Heart right ventricle (tissue), 16 donors: Measurements from ENCODE around the gene TCF12. TPM values are rescaled to one million over a fixed set of nuclear protein-coding genes. Genes with fewer than 3 reads are reported as not detected.

Experiments
- ATAC-seq, 8 donors: fragments of 200-7000 bp; cut with Tn5 transposase; one replicate each; pipeline ENCODE4 v1.9.1; 2020; ENCODE audit warnings: mild to moderate bottlenecking in 8 of 8, moderate library complexity in 8 of 8, moderate number of reproducible peaks in 1 of 8
- DNase-seq, 2 donors: peaks; one replicate each; pipeline ENCODE4 v3.0.0-alpha.2; 2020
- H3K27ac ChIP-seq, 10 donors: fragments of 200-600 bp; sonication (generic) in 2 of 10; one replicate each; pipeline versions ENCODE4 v1.5.0 to v1.8.0; 2020 to 2022; ENCODE audit warnings: mild to moderate bottlenecking in 3 of 10
- H3K27me3 ChIP-seq, 7 donors: fragments of 200-600 bp; one replicate each; pipeline ENCODE4 v1.8.0; 2021 to 2022; ENCODE audit warnings: mild to moderate bottlenecking in 2 of 7
- H3K36me3 ChIP-seq, 9 donors: fragments of 200-600 bp; sonication (generic) in 1 of 9; one replicate each; pipeline versions ENCODE4 v1.5.0 to v1.8.0; 2020 to 2022; ENCODE audit warnings: mild to moderate bottlenecking in 2 of 9
- H3K4me1 ChIP-seq, 9 donors: fragments of 200-600 bp; sonication (generic) in 1 of 9; one replicate each; pipeline versions ENCODE4 v1.5.0 to v1.8.0; 2020 to 2022; ENCODE audit warnings: mild to moderate bottlenecking in 4 of 9
- H3K4me3 ChIP-seq, 10 donors: fragments of 200-600 bp; sonication (generic) in 2 of 10; one replicate each; pipeline versions ENCODE4 v1.5.0 to v1.8.0; 2020 to 2022; ENCODE audit warnings: mild to moderate bottlenecking in 7 of 10, moderate library complexity in 2 of 10
- H3K9me3 ChIP-seq, 11 donors: fragments of 200-600 bp in 10 of 11; sonication (generic) in 2 of 11; one replicate each; pipeline versions ENCODE4 v1.5.0 to v1.8.0; 2013 to 2022; ENCODE audit warnings: mild to moderate bottlenecking in 2 of 11, control low read depth in 1 of 11, moderate library complexity in 1 of 11
- CTCF ChIP-seq, 9 donors: fragments of 200-600 bp; sonication (generic) in 2 of 9; IDR thresholded peaks; one replicate each; pipeline versions ENCODE4 v1.5.0 to v1.8.0; 2021 to 2022; ENCODE audit warnings: antibody characterized with exemption in 9 of 9, mild to moderate bottlenecking in 5 of 9, moderate library complexity in 1 of 9
- WGBS, 2 donors: extraction: QIAGEN DNeasy Blood & Tissue Kit; methylation state at CpG; one replicate each; pipeline ENCODE4 v1.1.7; 2013; ENCODE audit warnings: inconsistent platforms in 1 of 2; 5-methylcytosine and 5-hydroxymethylcytosine counted together
- intact Hi-C, 10 donors: fragments of 100-400 bp; cut with DNase I; formaldehyde crosslinking; loops; one replicate each; pipeline versions ENCODE4 v1.11.1 to v1.14.2; 2022
- polyA plus RNA-seq, 2 donors: library from polyadenylated mRNA; stranded (reverse); fragments of 200-250 nt; gene quantifications; one replicate each; pipeline ENCODE4 v1.2.3, GENCODE V29; 2013
- total RNA-seq, 10 donors: library from RNA; stranded (reverse); fragmentation: NEBNext Ultra II Directional in 3 of 10; extraction: Animal tissue kit (Norgen Biotek cat#: 25700) in 3 of 10; gene quantifications; one replicate each; pipeline versions ENCODE4 v1.2.1 to v1.2.4, GENCODE V29; 2021 to 2023
- donor health status: Arrhythmogenic right ventricular cardiomyopathy.
- donor health status: ischemic (EF 13 %, LVEDD 7.1; RV severe dilation, severe dysfunction).
- donor health status: healthy with polysubstance abuse.
- donor health status: DM: no; HTN: yes; CAD: no.
- donor health status: DM: no; HTN: no; CAD: no.
- donor health status: ischemic (EF 25% LVEDD 6.9; RV normal size, moderate dysfunction).
- donor health status: ischemic (EF 25% LVEDD 5.7; RV mildly dilated, moderate dysfunction).
- donor health status: healthy.
- donor health status: DM: yes; HTN: yes; CAD: no.
- donor health status: Ischemic cardiomyopathy.
- donor health status: ischemic (EF 35%, LVEDD 5.7; RV mildly dilated, moderate dysfunction).
- donor health status: nonischemic (EF 11% LVEDD 7.7; RV severe dilation, severe dysfunction).
- donor health status: DM: yes; HTN: yes; CAD: no.
- donor health status: PGD.
- donor health status: ischemic (EF 29% LVEDD 5.4; RV normal size, mild dysfunction).
- donor health status: nonischemic (EF 23%, LVEDD 6.1; RV moderate dilation, normal function).

TCF12 gene
- total and polyA plus RNA-seq, 12 donors = 8.7 to 55.7 (median 38.4) TPM

- TF ChIP-seq CTCF (IDR thresholded peaks at IDR 0.05) = no peak
- Histone ChIP-seq H3K27me3 (no peaks in the 10 kb centered on the region), H3K27ac (no peak overlapping the region), H3K36me3 (peaks cover 0 to 16% (median 0%) of the 10 kb centered on the region in 9 donors), H3K4me1 (peaks cover 0 to 59% (median 22%) of the 10 kb centered on the region in 9 donors), H3K4me3 (no peak overlapping the region), H3K9me3 (peaks cover 0 to 17% (median 8%) of the 10 kb centered on the region in 11 donors)
- intact Hi-C loops = no loop called here
- DNase-seq (no peak), ATAC-seq (no peak)
Observed at GRCh38 chr15:56939257-56939656, 20.8 kb downstream of the TCF12 start.

GRCh38 chr15:56940388-56940787 is 21.9 kb downstream of the TCF12 start:
- Histone ChIP-seq H3K27ac (no peak overlapping the region), H3K36me3 (peaks cover 0 to 10% (median 0%) of the 10 kb centered on the region in 9 donors), H3K4me1 (peaks cover 0 to 58% (median 23%) of the 10 kb centered on the region in 9 donors), H3K9me3 (peaks cover 0 to 16% (median 8%) of the 10 kb centered on the region in 11 donors), H3K27me3 (no peaks in the 10 kb centered on the region), H3K4me3 (no peak overlapping the region)
- intact Hi-C loops = no loop called here
- DNase-seq (no peak), ATAC-seq (no peak)
- TF ChIP-seq CTCF (IDR thresholded peaks at IDR 0.05) = no peak

GRCh38 chr15:56942118-56942517 is 23.7 kb downstream of the TCF12 start:
- no peak overlapping the region for H3K27ac ChIP-seq
- intact Hi-C loops = no loop called here
- no peak for ATAC-seq

GRCh38 chr15:56943403-56943802 is 25.0 kb downstream of the TCF12 start:
- no peaks in the 10 kb centered on the region for H3K27me3 ChIP-seq
- ATAC-seq = no peak
- peaks cover 0 to 13% (median 0%) of the 10 kb centered on the region in 9 donors for H3K36me3 ChIP-seq
- 93 to 95% methylated on average over 1 of the region's 1 CpG for WGBS, 2 donors
- intact Hi-C loops = no loop called here
- H3K9me3 ChIP-seq = peaks cover 0 to 19% (median 4%) of the 10 kb centered on the region in 11 donors
- no peak overlapping the region for H3K4me3 ChIP-seq
- no peak for DNase-seq
- no peak for TF ChIP-seq CTCF (IDR thresholded peaks at IDR 0.05)
- peaks cover 0 to 53% (median 24%) of the 10 kb centered on the region in 9 donors for H3K4me1 ChIP-seq
- H3K27ac ChIP-seq = no peak overlapping the region

More at GRCh38 chr15:56942118-56942517, 23.7 kb downstream of the TCF12 start:
- peaks cover 0 to 13% (median 0%) of the 10 kb centered on the region in 9 donors for H3K36me3 ChIP-seq
- DNase-seq = no peak
- no peak overlapping the region for H3K4me3 ChIP-seq
- no peaks in the 10 kb centered on the region for H3K27me3 ChIP-seq
- peaks cover 0 to 19% (median 4%) of the 10 kb centered on the region in 11 donors for H3K9me3 ChIP-seq
- no peak for TF ChIP-seq CTCF (IDR thresholded peaks at IDR 0.05)
- peaks cover 0 to 58% (median 23%) of the 10 kb centered on the region in 9 donors for H3K4me1 ChIP-seq
